ENCODE results near the gene NAV2.

DNA sequence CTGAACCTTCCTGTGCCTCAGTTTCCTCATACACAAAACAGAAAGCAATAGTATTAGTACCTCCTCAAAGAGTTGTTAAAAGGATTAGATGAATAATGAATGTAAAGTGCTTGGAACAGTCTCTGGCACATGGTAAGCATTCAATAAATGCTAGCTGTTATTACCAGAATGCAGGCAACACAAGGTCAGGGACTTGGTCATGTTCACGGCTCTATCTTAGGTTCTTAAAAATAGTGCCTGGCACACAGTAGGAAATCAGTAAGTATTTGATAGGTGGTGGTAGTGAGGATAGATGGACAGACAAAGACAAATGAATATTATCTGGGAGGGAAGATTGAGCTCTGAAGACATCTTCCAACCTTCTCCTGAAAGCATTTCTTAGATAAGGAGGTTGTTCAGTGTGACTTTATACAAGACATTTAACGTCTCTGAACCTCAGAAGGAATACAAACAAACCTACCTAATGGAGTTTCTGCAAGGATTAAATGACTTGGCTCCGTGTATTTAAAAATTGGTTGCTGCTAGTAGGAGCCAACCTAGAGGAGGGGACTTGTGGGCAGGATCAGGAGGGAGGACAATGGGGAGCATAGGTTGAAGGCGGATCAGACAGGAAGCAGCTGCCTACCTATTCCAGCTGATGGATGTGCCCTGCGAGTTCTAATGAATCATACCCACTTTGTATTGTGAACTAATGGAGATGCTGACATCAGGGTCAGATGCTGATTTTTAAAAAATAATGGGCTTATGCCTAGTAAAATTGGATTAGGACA, 353.6 kb downstream of the NAV2 start:
- TF ChIP-seq, protein P1, sequence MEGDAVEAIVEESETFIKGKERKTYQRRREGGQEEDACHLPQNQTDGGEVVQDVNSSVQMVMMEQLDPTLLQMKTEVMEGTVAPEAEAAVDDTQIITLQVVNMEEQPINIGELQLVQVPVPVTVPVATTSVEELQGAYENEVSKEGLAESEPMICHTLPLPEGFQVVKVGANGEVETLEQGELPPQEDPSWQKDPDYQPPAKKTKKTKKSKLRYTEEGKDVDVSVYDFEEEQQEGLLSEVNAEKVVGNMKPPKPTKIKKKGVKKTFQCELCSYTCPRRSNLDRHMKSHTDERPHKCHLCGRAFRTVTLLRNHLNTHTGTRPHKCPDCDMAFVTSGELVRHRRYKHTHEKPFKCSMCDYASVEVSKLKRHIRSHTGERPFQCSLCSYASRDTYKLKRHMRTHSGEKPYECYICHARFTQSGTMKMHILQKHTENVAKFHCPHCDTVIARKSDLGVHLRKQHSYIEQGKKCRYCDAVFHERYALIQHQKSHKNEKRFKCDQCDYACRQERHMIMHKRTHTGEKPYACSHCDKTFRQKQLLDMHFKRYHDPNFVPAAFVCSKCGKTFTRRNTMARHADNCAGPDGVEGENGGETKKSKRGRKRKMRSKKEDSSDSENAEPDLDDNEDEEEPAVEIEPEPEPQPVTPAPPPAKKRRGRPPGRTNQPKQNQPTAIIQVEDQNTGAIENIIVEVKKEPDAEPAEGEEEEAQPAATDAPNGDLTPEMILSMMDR (IDR thresholded peaks at IDR 0.05), result no peak
- TF ChIP-seq EP300 (IDR thresholded peaks at IDR 0.05; ENCODE audit: low read depth), result no peak

All from transverse colon (tissue), 3 donors.